ENCODE data around the gene LRRC8D. TPM values are rescaled to one million over a fixed set of nuclear protein-coding genes. Genes with fewer than 3 reads are reported as not detected.
A peak's percentile ranks its signal among the peaks of the same experiment; 100 is the strongest.

LRRC8D gene
- total and polyA plus RNA-seq, 9 of the 15 experiments (the other 6 are each of a cell fraction or from before 2014, with no cell fraction given): 3.4 to 53.9 (median 15.9) TPM

DNA sequence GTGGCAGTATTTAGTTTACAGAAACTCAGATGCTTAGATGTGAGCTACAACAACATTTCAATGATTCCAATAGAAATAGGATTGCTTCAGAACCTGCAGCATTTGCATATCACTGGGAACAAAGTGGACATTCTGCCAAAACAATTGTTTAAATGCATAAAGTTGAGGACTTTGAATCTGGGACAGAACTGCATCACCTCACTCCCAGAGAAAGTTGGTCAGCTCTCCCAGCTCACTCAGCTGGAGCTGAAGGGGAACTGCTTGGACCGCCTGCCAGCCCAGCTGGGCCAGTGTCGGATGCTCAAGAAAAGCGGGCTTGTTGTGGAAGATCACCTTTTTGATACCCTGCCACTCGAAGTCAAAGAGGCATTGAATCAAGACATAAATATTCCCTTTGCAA is 114.4 kb downstream of the LRRC8D start:
- no peak overlapping the region for H3K27ac ChIP-seq (ENCODE audit: extremely low read depth, low read depth, low read length)
- ATAC-seq (no peak), FAIRE-seq (no peak), DNase-seq (ENCODE audit: extremely low read depth in 1 of 4, low spot score in 3 of 4) (no peak)
- no peak overlapping the region for H3K4me2 ChIP-seq (ENCODE audit: insufficient read depth, low read length)
- H3K9me1 ChIP-seq (ENCODE audit: control insufficient read depth, insufficient read depth, low read length): no peaks in the 10 kb centered on the region
- no peaks in the 10 kb centered on the region for H3K9me3 ChIP-seq (replicated peaks; ENCODE audit: control insufficient read depth, insufficient read depth, low read depth, low read length)
- H3K27me3 ChIP-seq (ENCODE audit: control insufficient read depth in 2 of 2, insufficient read depth in 2 of 2, low read length in 2 of 2): no peaks in the 10 kb centered on the region
- TF ChIP-seq, protein P1, sequence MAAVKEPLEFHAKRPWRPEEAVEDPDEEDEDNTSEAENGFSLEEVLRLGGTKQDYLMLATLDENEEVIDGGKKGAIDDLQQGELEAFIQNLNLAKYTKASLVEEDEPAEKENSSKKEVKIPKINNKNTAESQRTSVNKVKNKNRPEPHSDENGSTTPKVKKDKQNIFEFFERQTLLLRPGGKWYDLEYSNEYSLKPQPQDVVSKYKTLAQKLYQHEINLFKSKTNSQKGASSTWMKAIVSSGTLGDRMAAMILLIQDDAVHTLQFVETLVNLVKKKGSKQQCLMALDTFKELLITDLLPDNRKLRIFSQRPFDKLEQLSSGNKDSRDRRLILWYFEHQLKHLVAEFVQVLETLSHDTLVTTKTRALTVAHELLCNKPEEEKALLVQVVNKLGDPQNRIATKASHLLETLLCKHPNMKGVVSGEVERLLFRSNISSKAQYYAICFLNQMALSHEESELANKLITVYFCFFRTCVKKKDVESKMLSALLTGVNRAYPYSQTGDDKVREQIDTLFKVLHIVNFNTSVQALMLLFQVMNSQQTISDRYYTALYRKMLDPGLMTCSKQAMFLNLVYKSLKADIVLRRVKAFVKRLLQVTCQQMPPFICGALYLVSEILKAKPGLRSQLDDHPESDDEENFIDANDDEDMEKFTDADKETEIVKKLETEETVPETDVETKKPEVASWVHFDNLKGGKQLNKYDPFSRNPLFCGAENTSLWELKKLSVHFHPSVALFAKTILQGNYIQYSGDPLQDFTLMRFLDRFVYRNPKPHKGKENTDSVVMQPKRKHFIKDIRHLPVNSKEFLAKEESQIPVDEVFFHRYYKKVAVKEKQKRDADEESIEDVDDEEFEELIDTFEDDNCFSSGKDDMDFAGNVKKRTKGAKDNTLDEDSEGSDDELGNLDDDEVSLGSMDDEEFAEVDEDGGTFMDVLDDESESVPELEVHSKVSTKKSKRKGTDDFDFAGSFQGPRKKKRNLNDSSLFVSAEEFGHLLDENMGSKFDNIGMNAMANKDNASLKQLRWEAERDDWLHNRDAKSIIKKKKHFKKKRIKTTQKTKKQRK (IDR thresholded peaks at IDR 0.05; ENCODE audit: borderline replicate concordance, low read depth, low read length): no peak
- TF ChIP-seq ZNF282 (CRISPR knock-in tag; IDR thresholded peaks at IDR 0.05): no peak
- TF ChIP-seq, protein P2, sequence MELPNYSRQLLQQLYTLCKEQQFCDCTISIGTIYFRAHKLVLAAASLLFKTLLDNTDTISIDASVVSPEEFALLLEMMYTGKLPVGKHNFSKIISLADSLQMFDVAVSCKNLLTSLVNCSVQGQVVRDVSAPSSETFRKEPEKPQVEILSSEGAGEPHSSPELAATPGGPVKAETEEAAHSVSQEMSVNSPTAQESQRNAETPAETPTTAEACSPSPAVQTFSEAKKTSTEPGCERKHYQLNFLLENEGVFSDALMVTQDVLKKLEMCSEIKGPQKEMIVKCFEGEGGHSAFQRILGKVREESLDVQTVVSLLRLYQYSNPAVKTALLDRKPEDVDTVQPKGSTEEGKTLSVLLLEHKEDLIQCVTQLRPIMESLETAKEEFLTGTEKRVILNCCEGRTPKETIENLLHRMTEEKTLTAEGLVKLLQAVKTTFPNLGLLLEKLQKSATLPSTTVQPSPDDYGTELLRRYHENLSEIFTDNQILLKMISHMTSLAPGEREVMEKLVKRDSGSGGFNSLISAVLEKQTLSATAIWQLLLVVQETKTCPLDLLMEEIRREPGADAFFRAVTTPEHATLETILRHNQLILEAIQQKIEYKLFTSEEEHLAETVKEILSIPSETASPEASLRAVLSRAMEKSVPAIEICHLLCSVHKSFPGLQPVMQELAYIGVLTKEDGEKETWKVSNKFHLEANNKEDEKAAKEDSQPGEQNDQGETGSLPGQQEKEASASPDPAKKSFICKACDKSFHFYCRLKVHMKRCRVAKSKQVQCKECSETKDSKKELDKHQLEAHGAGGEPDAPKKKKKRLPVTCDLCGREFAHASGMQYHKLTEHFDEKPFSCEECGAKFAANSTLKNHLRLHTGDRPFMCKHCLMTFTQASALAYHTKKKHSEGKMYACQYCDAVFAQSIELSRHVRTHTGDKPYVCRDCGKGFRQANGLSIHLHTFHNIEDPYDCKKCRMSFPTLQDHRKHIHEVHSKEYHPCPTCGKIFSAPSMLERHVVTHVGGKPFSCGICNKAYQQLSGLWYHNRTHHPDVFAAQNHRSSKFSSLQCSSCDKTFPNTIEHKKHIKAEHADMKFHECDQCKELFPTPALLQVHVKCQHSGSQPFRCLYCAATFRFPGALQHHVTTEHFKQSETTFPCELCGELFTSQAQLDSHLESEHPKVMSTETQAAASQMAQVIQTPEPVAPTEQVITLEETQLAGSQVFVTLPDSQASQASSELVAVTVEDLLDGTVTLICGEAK (IDR thresholded peaks at IDR 0.05): peak; percentile 64
- TF ChIP-seq, protein P2 (CRISPR knock-in tag; IDR thresholded peaks at IDR 0.05): no peak
- H4K20me1 ChIP-seq (replicated peaks; ENCODE audit: control insufficient read depth, insufficient read depth, low read length): no peaks in the 10 kb centered on the region
- 76% methylated on average over 4 of the region's 4 CpGs for WGBS (ENCODE audit: insufficient coverage, low coverage, missing lambda C conversion rate)
- ChIA-PET CTCF (ENCODE audit: low intra/inter-chr PET ratio) (no interaction called here), POLR2A (interaction anchor here (1.0 kb wide), 1 partner anchor 28 kb away, joined by 3 read pairs; no protein-coding TSS in a partner anchor)
- H3K9ac ChIP-seq (ENCODE audit: insufficient read depth in 1 of 2, low read depth in 2 of 2, low read length in 2 of 2): no peak overlapping the region
- no peaks in the 10 kb centered on the region for H3K79me2 ChIP-seq (ENCODE audit: control insufficient read depth, insufficient read depth, low read length)
- peaks cover 48% of the 10 kb centered on the region for H3K36me3 ChIP-seq (ENCODE audit: control insufficient read depth, insufficient read depth, low read length)
- H2AFZ ChIP-seq (ENCODE audit: low read depth, low read length): no peak overlapping the region
- in situ Hi-C loops (cut with MboI) (no loop called here), intact Hi-C loops (cut with micrococcal nuclease) (no loop called here)
- H3K4me1 ChIP-seq (replicated peaks in 1 of 2; ENCODE audit: control insufficient read depth in 2 of 2, insufficient read depth in 2 of 2, low read length in 2 of 2): peaks cover 0 to 25% of the 10 kb centered on the region in 2 experiments; a peak in 3 of 5 replicates
- no peak overlapping the region for H3K4me3 ChIP-seq
- BruUV-seq (replicated peaks): TSS peak; percentile 11
